Measurements from ENCODE around the gene SRPK2. TPM values are rescaled to one million over a fixed set of nuclear protein-coding genes. Genes with fewer than 3 reads are reported as not detected.
A peak's percentile ranks its signal among the peaks of the same experiment; 100 is the strongest.
"Not testable (repeated sequence)": the region's sequence is repeated elsewhere in the genome, so short reads cannot be mapped to it uniquely, and the experiment has no call there.

Gene SRPK2
- total RNA-seq, 1 experiment from 2014 or later, result 21.6 TPM

DNA sequence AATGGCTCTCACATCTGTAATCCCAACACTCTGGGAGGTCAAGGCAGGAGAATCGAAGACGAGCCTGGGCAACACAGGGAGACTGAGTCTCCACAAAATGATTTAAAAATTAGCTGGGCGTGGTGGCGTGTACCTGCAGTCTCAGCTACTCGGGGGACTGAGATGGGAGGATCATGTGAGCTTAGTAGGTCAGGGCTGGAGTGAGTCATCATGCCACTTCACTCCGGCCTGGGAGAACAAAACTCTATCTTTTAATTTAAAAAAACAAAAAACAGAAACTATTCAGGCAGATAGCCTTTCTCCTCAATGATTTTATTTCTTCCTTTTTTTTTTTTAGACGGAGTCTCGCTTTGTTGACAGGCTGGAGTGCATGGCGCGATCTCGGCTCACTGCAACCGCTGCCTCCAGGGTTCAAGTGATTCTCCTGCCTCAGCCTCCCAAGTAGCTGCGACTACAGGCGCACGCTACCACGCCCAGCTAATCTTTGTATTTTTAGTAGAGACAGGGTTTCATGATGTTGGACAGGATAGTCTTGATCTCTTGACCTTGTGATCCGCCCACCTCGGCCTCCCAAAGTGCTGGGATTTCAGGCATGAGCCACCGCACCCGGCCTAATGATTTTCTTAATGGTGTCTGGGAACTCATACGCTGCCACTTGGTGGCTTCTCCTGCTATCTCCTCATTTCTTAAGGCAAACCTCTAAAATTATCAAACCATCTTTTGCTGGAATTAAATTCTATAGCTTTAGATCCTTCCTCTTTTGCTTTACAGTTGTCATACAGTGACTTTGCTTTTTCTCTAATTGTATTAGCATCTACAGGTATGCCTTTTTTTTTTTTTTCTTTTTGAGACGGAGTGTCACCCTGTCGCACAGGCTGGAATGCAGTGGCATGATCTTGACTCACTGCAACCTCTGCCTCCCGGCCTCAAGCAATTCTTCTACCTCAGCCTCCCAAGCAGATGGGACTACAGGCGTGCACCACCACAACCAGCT lies 22.9 kb downstream of the SRPK2 start:
- Histone ChIP-seq H3K27ac (ENCODE audit: low read length) (no peak overlapping the region), H2AFZ (ENCODE audit: low read length) (no peak overlapping the region), H3K9me3 (ENCODE audit: low read length) (no peaks in the 10 kb centered on the region), H3K79me2 (ENCODE audit: low read length) (peaks cover 54% of the 10 kb centered on the region), H3K36me3 (ENCODE audit: low read depth, low read length) (no peaks in the 10 kb centered on the region), H3K4me1 (ENCODE audit: insufficient read depth, low read length) (no peaks in the 10 kb centered on the region), H3K9me2 (replicated peaks; ENCODE audit: low read length) (no peaks in the 10 kb centered on the region), H3K4me3 (ENCODE audit: low read length) (no peak overlapping the region), H3K4me2 (ENCODE audit: low read length) (no peak overlapping the region), H3K9ac (ENCODE audit: low read length) (no peak overlapping the region), H3F3A (ENCODE audit: low read length, unreplicated experiment) (no peaks in the 10 kb centered on the region), H4K20me1 (ENCODE audit: low read length) (no peaks in the 10 kb centered on the region), H3K27me3 (ENCODE audit: low read length) (no peaks in the 10 kb centered on the region)
- ATAC-seq (no peak), DNase-seq (peak; percentile 12)
- BruUV-seq (replicated peaks), result no TSS peak
- CTCF ChIA-PET, result no interaction called here
- POLR2A ChIA-PET (ENCODE audit: unreplicated experiment), result no interaction called here
- intact Hi-C loops (cut with micrococcal nuclease), result no loop called here
- TF ChIP-seq, protein P1, sequence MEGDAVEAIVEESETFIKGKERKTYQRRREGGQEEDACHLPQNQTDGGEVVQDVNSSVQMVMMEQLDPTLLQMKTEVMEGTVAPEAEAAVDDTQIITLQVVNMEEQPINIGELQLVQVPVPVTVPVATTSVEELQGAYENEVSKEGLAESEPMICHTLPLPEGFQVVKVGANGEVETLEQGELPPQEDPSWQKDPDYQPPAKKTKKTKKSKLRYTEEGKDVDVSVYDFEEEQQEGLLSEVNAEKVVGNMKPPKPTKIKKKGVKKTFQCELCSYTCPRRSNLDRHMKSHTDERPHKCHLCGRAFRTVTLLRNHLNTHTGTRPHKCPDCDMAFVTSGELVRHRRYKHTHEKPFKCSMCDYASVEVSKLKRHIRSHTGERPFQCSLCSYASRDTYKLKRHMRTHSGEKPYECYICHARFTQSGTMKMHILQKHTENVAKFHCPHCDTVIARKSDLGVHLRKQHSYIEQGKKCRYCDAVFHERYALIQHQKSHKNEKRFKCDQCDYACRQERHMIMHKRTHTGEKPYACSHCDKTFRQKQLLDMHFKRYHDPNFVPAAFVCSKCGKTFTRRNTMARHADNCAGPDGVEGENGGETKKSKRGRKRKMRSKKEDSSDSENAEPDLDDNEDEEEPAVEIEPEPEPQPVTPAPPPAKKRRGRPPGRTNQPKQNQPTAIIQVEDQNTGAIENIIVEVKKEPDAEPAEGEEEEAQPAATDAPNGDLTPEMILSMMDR (conservative IDR thresholded peaks at IDR 0.05; ENCODE audit: low read depth, low read length), result no peak
- TF ChIP-seq EZH2phosphoT487 (IDR thresholded peaks at IDR 0.05; ENCODE audit: borderline replicate concordance, low read length) (no peak), EZH2 (IDR thresholded peaks at IDR 0.05; ENCODE audit: low read length, unreplicated experiment) (no peak)

GRCh38 chr7:105364684-105365083 lies 24.0 kb downstream of the SRPK2 start:
- DNase-seq (no peak), ATAC-seq (no peak)
- no peaks in the 10 kb centered on the region for H3F3A ChIP-seq (ENCODE audit: low read length, unreplicated experiment)
- ChIA-PET CTCF (no interaction called here), POLR2A (ENCODE audit: unreplicated experiment) (no interaction called here)
- no peak overlapping the region for H3K4me3 ChIP-seq (ENCODE audit: low read length)
- no peak overlapping the region for H3K4me2 ChIP-seq (ENCODE audit: low read length)
- no peaks in the 10 kb centered on the region for H3K4me1 ChIP-seq (ENCODE audit: insufficient read depth, low read length)
- no peaks in the 10 kb centered on the region for H3K27me3 ChIP-seq (ENCODE audit: low read length)
- peaks cover 46% of the 10 kb centered on the region for H3K79me2 ChIP-seq (ENCODE audit: low read length)
- H3K36me3 ChIP-seq (ENCODE audit: low read depth, low read length), result no peaks in the 10 kb centered on the region
- TF ChIP-seq, protein P1 (conservative IDR thresholded peaks at IDR 0.05; ENCODE audit: low read depth, low read length), result no peak
- no peak for TF ChIP-seq EZH2 (IDR thresholded peaks at IDR 0.05; ENCODE audit: low read length, unreplicated experiment)
- no peak for TF ChIP-seq EZH2phosphoT487 (IDR thresholded peaks at IDR 0.05; ENCODE audit: borderline replicate concordance, low read length)
- no peak overlapping the region for H3K9ac ChIP-seq (ENCODE audit: low read length)
- BruUV-seq (replicated peaks), result no TSS peak
- H3K27ac ChIP-seq (ENCODE audit: low read length), result no peak overlapping the region
- no peaks in the 10 kb centered on the region for H4K20me1 ChIP-seq (ENCODE audit: low read length)
- H3K9me2 ChIP-seq (replicated peaks; ENCODE audit: low read length), result no peaks in the 10 kb centered on the region
- intact Hi-C loops (cut with micrococcal nuclease), result no loop called here
- H3K9me3 ChIP-seq (ENCODE audit: low read length), result no peaks in the 10 kb centered on the region
- no peak overlapping the region for H2AFZ ChIP-seq (ENCODE audit: low read length)

- ATAC-seq; H3K4me1 ChIP-seq (ENCODE audit: insufficient read depth, low read length); H3K4me2 ChIP-seq (ENCODE audit: low read length); H3K4me3 ChIP-seq (ENCODE audit: low read length); POLR2A ChIA-PET (ENCODE audit: unreplicated experiment); H3K36me3 ChIP-seq (ENCODE audit: low read depth, low read length); DNase-seq; intact Hi-C loops (cut with micrococcal nuclease); H2AFZ ChIP-seq (ENCODE audit: low read length); H3K9ac ChIP-seq (ENCODE audit: low read length); BruUV-seq (replicated peaks); H3K27ac ChIP-seq (ENCODE audit: low read length); H3K27me3 ChIP-seq (ENCODE audit: low read length); H3F3A ChIP-seq (ENCODE audit: low read length, unreplicated experiment); CTCF ChIA-PET; H4K20me1 ChIP-seq (ENCODE audit: low read length); H3K9me2 ChIP-seq (replicated peaks; ENCODE audit: low read length); H3K9me3 ChIP-seq (ENCODE audit: low read length): not testable (repeated sequence)
- H3K79me2 ChIP-seq (ENCODE audit: low read length), result peaks cover 39% of the 10 kb centered on the region
Observed at GRCh38 chr7:105363657-105364056, 25.1 kb downstream of the SRPK2 start.

- H4K20me1 ChIP-seq (ENCODE audit: low read length); H3K9ac ChIP-seq (ENCODE audit: low read length); H3K9me3 ChIP-seq (ENCODE audit: low read length); H3K4me1 ChIP-seq (ENCODE audit: insufficient read depth, low read length); H3K27ac ChIP-seq (ENCODE audit: low read length); POLR2A ChIA-PET (ENCODE audit: unreplicated experiment); BruUV-seq (replicated peaks); H3K4me3 ChIP-seq (ENCODE audit: low read length); H3K27me3 ChIP-seq (ENCODE audit: low read length); intact Hi-C loops (cut with micrococcal nuclease); H3K4me2 ChIP-seq (ENCODE audit: low read length); H3K36me3 ChIP-seq (ENCODE audit: low read depth, low read length); DNase-seq; ATAC-seq; H2AFZ ChIP-seq (ENCODE audit: low read length); CTCF ChIA-PET; H3F3A ChIP-seq (ENCODE audit: low read length, unreplicated experiment); H3K9me2 ChIP-seq (replicated peaks; ENCODE audit: low read length): not testable (repeated sequence)
- peaks cover 38% of the 10 kb centered on the region for H3K79me2 ChIP-seq (ENCODE audit: low read length)
Observed at GRCh38 chr7:105362685-105363084, 26.0 kb downstream of the SRPK2 start.

DNA sequence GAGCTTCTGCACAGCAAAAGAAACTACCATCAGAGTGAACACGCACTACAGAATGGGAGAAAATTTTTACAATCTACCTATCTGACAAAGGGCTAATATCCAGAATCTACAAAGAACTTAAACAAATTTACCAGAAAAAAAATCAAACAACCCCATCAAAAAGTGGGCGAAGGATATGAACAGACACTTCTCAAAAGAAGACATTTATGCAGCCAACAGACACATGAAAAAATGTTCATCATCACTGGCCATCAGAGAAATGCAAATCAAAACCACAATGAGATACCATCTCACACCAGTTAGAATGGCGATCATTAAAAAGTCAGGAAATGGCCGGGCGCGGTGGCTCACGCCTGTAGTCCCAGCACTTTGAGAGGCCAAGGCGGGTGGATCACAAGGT lies 26.7 kb downstream of the SRPK2 start:
- H2AFZ ChIP-seq (ENCODE audit: low read length); BruUV-seq (replicated peaks); H3K4me1 ChIP-seq (ENCODE audit: insufficient read depth, low read length); DNase-seq; H3K4me3 ChIP-seq (ENCODE audit: low read length); H4K20me1 ChIP-seq (ENCODE audit: low read length); intact Hi-C loops (cut with micrococcal nuclease); H3K36me3 ChIP-seq (ENCODE audit: low read depth, low read length); CTCF ChIA-PET; POLR2A ChIA-PET (ENCODE audit: unreplicated experiment); H3K9me3 ChIP-seq (ENCODE audit: low read length); H3K27ac ChIP-seq (ENCODE audit: low read length); ATAC-seq; H3K9me2 ChIP-seq (replicated peaks; ENCODE audit: low read length); H3K4me2 ChIP-seq (ENCODE audit: low read length); H3K27me3 ChIP-seq (ENCODE audit: low read length); H3K9ac ChIP-seq (ENCODE audit: low read length); H3F3A ChIP-seq (ENCODE audit: low read length, unreplicated experiment): not testable (repeated sequence)
- peaks cover 36% of the 10 kb centered on the region for H3K79me2 ChIP-seq (ENCODE audit: low read length)

Measured in PC-3 (cell line).